Neural cell (in vitro differentiated cells): Measurements from ENCODE around the gene DNAJB12.

Experiments used
- EP300 ChIP-seq: fragments of 450-650 bp; conservative IDR thresholded peaks from 2 replicates; pipeline ENCODE4 v1.6.1; 2014; ENCODE audit warnings: antibody characterized with exemption, mild to moderate bottlenecking, moderate library complexity; ENCODE audit not compliant: poor library complexity, severe bottlenecking
- EZH2 ChIP-seq: fragments of 200-600, 300-800 bp; shearing (Covaris generic), sonication (generic); IDR thresholded peaks from 2 replicates; pipeline ENCODE4 v1.6.1; 2014; ENCODE audit warnings: antibody characterized with exemption, low read length, borderline replicate concordance, mild to moderate bottlenecking; ENCODE audit not compliant: insufficient read depth, poor library complexity, severe bottlenecking
- POLR2AphosphoS5 ChIP-seq: IDR thresholded peaks from 2 replicates; pipeline ENCODE4 v1.6.1; 2012
- REST ChIP-seq: IDR thresholded peaks from 2 replicates; pipeline ENCODE4 v1.6.1; 2012; ENCODE audit warnings: borderline replicate concordance
- SMC3 ChIP-seq: fragments of 450-650 bp; conservative IDR thresholded peaks from 2 replicates; pipeline ENCODE4 v1.6.1; 2014; ENCODE audit warnings: antibody characterized with exemption, mild to moderate bottlenecking, moderate library complexity; ENCODE audit not compliant: poor library complexity
- TAF1 ChIP-seq: IDR thresholded peaks from 2 replicates; pipeline ENCODE4 v1.6.1; 2012; ENCODE audit warnings: low read depth
- TF ChIP-seq, protein P1 (sequence below): fragments of 450-650 bp; IDR thresholded peaks from 2 replicates; pipeline ENCODE4 v1.5.1; 2014; ENCODE audit warnings: antibody characterized with exemption, mild to moderate bottlenecking, moderate library complexity; ENCODE audit not compliant: poor library complexity, severe bottlenecking

- TF ChIP-seq, protein P1, sequence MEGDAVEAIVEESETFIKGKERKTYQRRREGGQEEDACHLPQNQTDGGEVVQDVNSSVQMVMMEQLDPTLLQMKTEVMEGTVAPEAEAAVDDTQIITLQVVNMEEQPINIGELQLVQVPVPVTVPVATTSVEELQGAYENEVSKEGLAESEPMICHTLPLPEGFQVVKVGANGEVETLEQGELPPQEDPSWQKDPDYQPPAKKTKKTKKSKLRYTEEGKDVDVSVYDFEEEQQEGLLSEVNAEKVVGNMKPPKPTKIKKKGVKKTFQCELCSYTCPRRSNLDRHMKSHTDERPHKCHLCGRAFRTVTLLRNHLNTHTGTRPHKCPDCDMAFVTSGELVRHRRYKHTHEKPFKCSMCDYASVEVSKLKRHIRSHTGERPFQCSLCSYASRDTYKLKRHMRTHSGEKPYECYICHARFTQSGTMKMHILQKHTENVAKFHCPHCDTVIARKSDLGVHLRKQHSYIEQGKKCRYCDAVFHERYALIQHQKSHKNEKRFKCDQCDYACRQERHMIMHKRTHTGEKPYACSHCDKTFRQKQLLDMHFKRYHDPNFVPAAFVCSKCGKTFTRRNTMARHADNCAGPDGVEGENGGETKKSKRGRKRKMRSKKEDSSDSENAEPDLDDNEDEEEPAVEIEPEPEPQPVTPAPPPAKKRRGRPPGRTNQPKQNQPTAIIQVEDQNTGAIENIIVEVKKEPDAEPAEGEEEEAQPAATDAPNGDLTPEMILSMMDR = no peak
- TF ChIP-seq TAF1 = no peak
- TF ChIP-seq POLR2AphosphoS5 = no peak
- TF ChIP-seq REST = no peak
- no peak for TF ChIP-seq EP300
- no peak for TF ChIP-seq SMC3
- no peak for TF ChIP-seq EZH2
These were observed 32.3 kb upstream of the DNAJB12 start for GRCh38 chr10:72386916-72387586.
